ENCODE measurements around the gene PPIF.

The PPIF gene

DNA sequence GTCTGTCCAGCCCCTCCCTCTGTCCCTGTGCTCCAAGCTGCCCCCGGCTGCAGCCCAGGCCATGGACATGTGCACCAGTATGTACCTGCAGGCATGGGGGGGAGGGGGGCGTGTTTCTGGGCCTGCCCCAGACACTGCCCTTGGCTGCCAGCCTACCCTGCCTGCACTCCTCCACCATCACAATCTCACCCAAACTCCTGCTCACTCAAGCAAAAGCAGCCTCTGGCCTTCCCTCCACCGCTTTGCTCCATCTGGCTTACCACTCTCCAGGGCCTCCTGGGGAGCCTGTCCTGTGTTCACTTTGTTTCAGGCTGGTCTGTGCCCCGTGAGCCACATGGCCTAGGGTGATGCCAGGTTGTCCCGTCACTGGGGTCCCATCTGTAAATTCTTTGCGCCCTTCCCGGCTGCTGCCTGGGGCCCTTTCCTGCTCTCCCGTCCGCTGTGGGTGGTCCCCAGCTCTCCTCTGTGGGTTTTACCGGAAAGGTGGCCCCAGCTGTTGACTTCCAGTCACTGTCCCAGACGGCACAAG is 33.3 kb upstream of the PPIF start:
- DNase-seq = no peak

DNA sequence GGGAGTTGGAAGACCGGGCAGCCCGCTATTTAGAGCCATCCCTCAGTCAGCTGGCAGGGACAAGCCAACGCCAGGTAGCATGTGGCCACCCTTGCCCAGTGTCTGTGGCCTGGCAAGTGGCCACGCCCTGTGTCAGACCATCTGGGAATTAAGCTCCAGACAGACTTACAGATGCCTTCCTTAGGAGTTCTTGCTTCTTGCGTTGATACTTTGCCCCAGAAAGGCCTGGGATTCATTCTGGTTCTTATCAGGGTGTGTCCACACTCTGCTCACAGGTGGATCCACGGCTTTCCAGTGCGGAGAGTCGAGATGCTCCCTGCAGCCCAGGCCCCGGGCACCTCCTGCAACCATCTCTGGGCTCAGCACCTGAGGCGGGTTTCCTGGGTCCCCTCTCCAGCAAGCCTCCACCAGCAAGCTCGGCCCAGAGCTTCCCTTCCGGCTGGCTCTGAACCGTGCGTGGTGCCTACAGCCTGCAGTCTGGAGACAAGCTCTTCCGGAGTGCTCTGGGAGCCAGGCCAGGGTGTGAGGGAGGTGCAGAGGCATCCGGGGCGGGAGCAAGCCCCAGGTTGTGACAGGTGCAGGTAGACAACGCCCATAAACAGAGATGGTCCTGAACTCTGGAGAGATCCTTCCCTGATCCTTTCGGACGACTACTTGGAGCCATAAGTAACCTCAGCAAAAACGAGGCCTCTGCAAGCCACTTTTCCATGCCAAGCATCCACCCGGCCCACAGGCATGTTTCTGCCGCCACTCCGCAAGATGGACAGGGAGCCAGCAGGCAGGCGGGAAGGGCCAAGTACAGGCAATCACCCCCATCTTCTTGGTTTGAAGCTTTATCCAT is 32.3 kb upstream of the PPIF start:
- DNase-seq = no peak

DNA sequence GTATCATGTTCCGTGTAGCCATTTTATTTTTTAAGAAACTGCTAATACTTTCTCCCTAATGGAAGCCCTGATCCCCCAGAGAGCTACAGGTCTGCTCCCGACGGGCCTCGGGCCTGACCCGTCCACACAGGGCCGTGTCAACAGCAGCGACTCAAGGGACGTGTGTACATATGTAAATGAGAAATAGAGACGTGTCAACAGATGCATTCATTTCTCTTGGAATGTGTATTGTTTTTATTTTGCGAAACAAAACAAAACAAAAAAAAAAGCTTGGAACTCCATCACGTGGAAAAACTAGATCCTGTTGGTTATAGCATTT is 31.7 kb upstream of the PPIF start:
- DNase-seq = no peak

DNA sequence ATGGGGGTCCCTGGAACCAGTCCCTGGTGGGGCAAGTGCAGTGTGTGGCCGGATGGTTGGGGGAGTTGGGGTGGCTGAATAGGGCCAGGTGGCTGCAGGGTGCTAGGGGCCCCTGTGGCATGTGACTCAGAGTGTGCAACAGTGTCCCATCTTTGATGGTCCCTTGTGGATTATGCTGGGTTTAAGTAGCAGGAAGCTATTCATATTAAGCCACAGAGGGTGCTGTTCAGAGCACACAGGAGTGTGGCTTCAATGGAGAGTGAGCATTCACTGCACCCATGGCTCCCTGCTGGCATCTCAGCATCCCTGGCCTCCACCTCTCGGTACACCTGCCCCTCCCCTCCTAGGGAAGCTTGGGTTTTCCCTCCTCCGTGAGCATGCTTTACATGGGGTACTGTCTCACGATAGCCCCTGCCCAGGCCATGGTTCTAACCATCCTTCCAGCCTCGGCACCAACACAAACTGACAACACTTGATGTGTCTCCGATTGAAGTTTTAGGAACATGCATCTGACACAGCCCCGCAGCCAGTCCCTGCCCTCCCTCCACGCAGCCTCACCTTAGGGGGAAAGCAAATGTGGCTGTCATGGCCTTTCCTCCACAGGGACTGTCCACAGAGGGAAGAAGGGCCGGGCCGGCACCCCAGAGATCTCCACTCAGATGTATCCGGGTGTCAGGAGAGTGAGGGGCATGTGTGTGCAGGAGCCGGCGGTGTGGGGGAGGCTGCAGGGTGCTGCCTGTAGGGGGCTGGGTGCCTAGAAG is 30.4 kb upstream of the PPIF start:
- peak; percentile 22 for DNase-seq

DNA sequence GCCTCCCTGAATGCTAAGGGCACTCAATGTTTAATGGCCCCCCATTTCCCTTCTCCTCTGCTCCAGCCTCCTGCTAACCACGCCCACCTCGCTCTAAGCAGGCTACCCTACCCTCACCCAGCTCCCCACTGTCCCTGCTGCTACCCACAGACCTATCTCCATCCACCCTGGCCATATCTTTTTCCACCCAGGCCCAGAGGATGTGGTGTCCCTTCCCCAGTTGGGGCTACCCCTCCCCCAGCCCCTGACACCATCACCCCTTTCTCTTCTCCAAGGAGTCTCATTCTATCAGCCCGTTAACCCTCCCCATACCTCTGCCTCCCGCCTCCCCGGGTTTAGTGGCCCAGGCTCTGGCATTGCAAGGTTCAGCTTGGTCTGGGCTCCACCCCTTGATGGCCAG is 28.9 kb upstream of the PPIF start:
- no peak for DNase-seq

DNA sequence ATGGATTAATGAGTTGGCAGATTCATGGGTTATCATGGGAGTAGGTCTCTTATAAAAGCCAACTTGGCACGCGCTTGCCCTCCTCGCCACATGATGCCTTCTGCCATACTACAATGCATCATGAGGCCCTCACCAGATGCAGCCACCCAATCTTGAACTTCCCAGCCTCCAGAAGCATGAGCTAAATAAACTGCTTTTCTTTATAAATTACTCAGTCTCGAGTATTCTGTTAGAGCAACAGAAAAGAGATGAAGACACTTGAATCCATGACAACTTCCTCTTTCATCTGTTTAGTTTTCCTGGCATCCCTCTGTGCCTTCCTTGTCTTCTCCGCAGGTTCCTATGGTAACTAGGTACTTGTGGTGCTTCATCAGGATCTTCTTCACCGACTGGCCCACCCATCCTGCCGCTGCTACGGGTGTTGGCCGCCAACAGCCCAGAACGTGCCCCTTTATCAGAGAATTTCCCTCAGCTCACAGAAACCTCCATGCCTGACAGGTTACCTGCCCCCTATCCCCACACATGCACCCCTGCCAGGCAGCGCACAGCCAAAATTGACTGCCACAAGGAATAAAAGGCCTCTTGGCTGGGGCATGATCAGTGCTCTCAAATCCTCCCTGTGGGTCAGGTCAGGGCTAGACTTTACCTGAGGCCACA is 28.0 kb upstream of the PPIF start:
- DNase-seq = no peak

DNA sequence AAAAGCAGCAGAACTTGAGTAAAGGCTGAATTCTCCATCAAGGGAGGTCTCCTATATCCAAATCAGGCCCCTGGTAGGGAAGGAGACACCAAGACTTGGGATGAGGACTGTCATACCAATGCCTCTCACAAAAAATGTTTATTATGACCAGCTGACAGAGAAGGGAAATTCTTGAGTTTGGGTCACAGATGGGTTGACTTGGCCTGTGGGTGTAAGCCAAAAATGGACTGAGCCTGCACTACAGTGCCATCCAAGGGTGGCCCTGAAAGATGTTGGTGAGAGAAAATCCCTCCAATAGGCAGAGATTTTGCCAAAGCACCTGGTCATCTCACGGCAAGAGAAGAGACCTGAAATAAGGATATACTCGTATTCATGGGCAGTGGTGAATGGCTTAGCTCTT is 27.0 kb upstream of the PPIF start:
- DNase-seq = no peak

DNA sequence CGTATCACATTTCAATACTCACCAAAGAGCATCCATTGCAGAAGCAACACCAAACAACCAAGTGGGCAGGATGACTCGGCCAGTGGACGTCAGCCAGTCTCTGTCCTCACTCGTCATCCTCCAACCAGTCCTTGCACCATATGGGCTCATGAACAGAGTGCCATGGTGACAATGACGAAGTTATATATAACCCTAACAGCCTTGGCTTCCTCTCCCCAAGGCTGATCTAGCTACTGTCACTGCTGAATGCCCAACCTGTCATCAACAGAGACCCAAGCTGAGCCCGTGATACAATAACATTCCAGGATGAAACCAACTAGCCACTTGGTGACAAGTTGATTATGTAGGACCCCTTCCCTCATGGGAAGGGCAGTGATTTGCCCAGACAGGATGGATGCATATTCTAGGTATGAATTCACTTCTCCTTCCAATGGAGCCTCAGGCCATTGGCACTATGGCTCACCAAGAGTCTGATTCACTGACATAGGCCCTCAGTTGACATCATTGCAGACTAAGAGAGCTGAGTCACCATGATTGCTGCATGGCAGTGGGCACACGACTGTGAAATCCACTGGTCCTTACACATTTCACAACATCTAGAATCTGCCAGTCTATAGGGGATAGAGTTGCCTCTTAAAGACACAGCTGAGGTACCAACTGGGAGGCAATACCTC is 26.3 kb upstream of the PPIF start:
- DNase-seq = peak; percentile 28

DNA sequence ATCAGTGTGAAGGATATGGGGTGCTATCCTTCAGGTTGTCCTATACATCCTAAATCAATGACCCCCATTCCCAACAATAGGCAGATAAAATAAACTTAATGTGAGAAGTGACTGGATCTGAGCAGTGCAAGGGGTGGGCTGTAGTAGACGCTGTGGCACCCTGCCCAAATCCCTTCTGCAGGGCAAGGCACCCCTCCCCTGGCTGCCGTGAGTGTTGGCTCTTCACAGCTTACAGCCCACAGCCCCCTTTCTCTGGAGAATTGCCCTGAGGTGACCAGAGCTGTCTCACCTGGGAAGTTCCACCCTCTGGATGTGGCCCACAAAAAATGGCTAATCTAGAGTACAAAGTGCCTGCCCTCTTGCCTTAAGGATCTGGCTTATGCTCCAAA is 25.8 kb upstream of the PPIF start:
- no peak for DNase-seq

DNA sequence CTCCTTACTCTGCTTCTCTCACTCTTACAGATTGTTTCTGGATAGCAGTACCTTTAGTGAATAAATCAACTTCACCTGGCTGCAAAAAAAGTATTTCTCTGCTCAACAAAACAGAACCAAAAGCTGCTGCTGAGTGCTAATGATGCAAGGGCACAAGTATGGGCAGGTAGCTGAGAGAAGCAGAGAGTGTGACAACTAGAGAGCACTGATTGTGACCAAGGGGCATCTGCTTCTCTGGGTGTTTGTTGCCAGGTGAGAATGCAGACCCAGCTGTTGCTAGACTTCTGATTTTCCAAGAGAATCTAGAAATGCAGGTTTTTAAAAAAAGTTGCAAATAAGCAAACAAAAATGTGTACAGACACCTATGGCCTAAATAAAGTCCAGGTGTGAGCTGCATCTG is 25.3 kb upstream of the PPIF start:
- DNase-seq = no peak

DNA sequence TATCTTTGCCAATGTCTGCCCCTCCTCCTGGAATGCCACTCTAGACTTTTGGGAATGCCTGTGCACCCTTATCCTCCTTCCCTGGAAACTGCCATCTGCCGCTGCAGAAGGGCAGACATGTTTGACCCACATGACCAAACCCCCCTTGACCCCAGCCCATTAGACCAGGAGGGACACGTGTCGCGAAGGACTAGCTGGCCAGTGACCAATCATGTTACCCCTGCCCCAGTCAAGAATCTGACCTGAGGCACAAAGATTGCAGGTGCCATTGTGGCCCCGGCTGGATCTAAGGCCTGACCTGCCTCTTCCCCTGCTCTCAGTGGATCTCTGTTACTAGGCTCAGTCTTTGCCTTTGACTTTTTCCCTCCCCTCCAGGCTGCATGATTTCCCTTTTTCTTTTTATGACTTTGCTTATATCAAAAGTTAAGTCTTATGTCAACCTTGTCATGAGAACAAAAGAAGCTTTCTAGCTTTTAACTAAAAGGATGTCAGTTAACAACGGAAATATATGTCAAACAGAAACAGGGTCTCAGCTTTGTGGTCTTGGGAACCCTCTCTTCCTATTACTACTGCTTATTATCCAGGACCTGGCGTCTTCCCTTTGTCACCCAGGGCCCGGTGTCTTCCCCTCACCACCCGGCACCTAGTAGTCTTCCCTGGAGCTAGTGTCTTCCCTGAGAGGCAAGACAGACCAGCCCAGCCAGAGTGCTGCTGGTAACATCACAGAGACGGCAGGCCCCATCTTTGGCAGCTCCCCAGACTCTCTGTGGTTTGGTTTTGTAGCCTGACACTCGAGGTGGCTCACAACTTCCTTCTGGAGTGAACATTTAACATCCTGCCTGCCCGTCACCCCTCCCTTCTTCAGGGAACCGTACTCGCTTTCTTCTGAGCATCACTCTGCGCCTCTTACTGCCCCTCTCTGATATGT is 24.4 kb upstream of the PPIF start:
- DNase-seq = peak; percentile 89

DNA sequence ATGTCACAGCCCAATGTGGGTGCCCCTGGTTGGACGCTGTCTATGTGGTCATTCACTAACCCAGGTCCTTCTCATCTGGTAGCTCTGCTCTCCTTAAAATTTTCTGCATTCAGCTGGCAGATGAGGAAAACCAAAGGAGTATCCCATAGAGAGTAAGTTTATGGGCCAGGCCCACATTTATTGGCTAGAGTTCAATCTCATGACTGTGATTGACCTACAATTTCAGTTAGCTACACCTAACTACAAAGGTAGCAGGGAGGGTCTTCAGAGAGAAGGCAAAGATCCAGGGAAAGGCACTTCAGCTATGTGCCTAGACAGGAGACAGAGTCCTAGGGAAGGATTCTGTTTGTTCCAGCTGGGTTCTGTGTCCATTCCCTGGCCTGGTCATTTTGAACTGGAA is 23.7 kb upstream of the PPIF start:
- no peak for DNase-seq

DNA sequence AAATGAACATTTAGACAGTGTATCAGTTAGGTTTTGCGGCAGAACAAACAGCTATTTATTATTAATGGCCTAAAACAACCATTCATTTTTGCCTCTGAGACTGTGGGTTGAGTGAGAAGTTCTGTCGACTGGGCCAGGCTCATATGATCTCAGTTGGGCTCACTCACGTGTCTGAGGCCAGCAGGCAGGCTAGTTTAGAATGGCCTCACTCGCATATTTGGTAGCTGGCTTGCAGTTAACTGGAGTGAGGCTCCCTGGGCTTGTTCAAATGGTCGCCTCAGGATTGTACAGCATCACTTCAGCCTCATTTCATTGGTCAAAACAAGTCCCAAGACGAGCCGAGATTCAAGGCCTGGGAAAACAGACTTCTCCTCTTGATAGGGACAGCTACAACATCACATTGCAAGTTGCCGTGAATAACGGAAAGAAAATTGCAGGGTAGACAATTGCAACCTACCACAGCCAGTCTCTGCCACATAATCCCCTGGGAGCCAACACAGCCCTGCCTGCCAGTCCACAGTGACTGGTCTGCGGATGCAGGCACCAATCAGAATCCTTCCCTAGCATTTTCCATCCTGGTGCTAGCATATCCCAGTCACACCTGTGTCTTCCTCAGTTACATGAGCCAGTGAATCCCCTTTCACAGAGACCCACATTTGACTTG is 23.1 kb upstream of the PPIF start:
- no peak for DNase-seq

DNA sequence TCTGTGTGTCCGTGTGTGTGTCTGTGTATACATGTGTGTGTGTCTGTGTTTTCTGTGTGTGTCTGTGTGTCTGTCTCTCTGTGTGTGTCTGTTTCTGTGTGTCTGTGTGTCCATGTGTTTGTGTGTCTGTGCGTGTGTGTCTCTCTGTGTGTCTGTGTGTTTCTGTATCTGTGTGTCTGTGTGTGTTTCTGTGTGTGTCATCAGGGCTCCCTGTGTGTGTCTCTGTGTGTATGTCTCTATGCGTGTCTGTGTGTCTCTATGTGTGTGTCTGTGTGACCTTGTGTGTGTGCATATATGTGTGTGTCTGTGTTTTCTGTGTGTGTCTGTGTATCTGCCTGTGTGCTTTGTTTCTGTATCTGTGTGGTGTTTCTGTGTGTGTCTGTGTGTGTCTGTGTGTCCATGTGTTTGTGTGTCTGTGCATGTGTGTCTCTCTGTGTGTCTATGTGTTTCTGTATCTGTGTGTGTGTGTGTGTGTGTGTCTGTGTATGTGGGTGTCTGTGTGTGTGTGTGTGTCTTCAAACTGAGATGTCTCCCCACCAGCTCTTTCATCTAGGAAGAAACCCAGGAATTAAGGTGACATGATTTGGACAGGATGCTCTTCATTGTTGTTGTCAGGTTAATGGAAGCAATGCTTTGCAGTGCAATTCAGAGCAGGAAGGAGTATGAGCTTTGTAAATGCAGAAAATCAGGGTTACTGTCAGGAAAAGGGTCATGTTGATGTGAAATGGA is 20.7 kb upstream of the PPIF start:
- no peak for DNase-seq

DNA sequence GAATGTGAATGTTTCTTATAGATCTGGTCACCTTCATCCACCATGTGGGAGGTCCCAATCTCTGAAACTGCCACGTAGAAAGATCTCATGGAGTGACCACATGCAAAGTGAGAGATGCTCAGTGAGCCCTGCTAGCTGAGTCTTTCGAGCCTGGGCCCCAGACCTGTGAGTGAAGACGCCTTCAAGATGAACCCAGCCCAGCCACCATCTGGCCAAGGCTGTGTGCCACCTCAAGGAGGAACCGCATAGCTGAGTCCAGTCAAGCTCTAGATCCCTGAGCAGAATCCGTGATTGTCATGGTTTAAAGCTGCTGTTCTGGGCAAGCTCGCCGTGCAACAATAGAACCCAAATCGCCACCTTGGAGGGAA is 20.2 kb upstream of the PPIF start:
- no peak for DNase-seq

DNA sequence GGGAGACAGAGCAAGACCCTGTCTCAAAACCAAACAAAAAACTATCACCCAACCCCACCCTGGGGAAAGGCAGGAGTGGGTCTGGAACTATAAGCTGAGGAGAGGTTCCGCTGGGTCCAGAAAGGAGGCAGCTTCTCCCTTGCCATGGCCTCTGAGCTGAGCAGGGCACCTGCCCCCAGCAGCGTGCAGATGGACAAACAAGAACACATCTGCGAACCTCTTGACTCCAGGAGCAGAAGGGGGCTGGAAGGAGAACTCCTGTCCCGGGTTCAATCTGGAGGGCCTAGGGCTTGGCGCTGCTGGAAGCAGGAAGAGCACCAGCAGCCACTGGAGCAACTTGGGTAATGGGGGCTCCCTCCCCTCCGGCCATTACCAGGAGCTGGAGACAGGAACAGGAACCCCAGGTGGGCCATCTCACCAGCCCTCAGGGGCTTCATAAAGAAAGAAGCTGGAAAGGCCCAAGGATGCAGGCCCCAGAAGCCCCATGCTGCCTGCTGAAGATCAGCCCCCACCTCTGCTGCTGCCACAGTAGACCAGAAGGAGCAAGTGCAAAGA is 19.0 kb upstream of the PPIF start:
- no peak for DNase-seq

DNA sequence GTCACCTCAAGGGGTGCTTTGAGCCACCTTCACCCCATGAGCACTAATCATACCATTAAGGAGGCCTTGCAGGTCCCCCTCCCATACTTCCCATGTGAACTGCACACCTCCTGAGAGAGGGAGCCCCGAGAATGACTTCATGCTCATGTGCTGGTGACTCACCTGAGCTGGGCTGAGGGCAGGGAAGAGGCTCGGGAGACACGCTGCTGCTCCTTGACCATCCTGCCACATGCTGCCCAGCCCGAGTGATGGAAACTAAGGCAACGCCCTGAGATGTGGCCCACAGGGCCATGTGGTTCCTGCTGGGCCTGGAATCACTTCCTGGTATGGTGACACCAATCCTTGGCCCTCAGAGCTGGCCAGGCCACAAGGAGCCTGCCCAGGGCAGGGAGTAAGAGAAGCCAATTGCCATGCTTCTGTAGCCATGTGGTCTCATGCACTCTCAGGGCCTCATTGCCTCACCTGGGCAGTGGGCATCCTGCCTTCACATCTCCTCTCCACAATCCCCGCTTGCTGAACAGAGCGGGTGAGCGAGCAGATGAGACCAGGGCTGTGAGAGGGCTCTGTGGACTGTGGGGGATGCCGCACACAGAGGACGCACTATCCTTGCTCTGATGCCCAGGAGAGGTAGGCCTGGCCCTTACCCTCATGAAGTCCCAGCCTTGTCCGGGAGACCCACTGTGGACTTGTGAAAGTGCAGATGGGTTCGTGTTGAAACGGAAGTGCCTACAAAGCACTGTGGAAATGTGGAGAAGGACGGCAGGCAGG is 18.3 kb upstream of the PPIF start:
- DNase-seq = no peak

DNA sequence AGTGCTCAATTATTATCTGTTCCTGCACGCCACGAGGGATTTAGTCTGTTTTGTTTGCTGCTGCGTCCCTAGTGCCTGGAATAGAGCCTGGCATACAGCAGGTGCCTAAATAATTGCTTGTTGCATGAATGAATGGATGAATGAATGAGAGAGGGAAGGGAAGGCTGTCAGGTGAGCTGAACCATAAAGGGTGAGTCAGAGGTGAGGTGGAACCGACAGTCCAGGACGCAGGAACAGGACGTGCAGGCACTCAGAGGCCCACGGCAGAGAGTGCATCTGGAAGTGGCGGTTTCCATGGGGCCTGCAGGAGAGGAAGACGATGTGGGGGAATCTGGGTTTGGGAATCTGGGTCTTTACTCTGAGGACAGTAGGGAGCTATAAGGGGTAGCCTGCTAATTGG is 17.7 kb upstream of the PPIF start:
- no peak for DNase-seq

DNA sequence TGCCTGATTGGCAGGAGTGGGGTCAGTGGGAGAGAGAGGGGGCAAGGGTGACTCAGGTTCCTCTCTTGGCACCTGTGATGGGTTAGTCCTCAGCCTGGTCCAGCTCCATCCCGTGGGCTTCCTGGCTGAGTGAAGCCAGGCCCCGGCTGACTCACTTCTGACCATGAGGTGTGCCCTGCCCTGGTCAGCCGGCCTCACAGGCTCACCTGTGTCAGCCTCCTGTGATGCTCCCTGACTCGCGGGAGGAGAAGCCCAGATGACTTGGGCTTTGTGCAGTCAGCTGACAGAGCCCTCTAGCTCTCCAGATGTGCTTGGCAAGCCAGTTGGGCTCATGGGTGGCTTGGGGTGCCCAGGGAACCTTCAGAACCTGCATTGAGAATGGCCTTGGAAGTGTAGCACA is 16.0 kb upstream of the PPIF start:
- DNase-seq = peak; percentile 20

DNA sequence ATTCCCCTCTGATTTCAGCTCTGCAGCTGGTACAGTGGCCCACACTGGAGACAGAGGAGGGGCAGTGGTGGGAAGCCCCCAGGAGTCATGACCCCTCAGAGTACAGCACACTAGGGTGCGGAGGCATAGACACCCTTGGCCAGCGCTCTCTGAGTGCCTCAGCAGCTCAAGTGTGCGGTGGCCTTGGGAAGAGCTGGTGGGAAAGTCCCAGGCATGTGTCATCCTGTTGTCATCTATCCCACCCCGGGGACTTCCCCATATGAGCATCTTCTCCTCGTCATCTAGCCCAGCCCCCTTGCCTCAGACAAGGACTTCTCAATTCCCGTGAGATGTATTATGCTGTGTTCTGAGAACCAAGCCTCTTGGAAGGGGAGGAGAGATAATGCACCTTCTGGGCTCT is 15.6 kb upstream of the PPIF start:
- peak; percentile 75 for DNase-seq

Measured in CD4-positive, alpha-beta T cell treated with Interleukin-6 for 4 hours (primary cell).